ENCODE results near the gene SFRP2. TPM values are rescaled to one million over a fixed set of nuclear protein-coding genes. Genes with fewer than 3 reads are reported as not detected.

The SFRP2 gene
- total and polyA plus RNA-seq, 2 donors from 2014 or later, result 4.1 TPM; not detected in 1

DNA sequence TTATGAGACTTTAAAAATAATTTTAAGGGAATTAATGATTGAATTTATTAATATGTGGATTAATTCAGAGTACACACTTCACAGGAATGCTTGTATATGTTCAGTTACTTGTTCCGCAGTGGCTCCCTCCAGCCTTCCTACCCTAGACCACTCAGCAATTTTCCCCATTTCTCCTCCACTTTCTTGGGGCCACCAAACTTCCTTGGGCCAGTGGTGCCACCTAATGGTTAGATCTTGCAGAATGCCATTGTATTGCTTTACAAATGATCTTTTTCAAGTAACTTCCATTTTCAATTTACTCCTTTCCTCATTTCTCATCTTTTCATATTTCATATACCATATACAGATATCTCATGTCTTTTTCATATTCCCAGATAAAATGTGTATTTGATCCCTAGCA is 25.5 kb downstream of the SFRP2 start:
- no peaks in the 10 kb centered on the region for H3K36me3 ChIP-seq (ENCODE audit: control insufficient read depth in 2 of 3, insufficient read depth in 3 of 3, low read length in 3 of 3)
- intact Hi-C loops (cut with DNase I), result no loop called here
- FAIRE-seq (no peak), DNase-seq (no peak)
- H3K9me3 ChIP-seq (ENCODE audit: control insufficient read depth in 2 of 3, insufficient read depth in 1 of 3, low read length in 3 of 3), result no peaks in the 10 kb centered on the region
- no peak overlapping the region for H3K9ac ChIP-seq (ENCODE audit: low read length in 3 of 3)
- H3K27me3 ChIP-seq (ENCODE audit: control insufficient read depth, insufficient read depth, low read length), result no peaks in the 10 kb centered on the region
- H3K4me3 ChIP-seq (ENCODE audit: low read length in 3 of 3), result no peak overlapping the region
- TF ChIP-seq, protein P1, sequence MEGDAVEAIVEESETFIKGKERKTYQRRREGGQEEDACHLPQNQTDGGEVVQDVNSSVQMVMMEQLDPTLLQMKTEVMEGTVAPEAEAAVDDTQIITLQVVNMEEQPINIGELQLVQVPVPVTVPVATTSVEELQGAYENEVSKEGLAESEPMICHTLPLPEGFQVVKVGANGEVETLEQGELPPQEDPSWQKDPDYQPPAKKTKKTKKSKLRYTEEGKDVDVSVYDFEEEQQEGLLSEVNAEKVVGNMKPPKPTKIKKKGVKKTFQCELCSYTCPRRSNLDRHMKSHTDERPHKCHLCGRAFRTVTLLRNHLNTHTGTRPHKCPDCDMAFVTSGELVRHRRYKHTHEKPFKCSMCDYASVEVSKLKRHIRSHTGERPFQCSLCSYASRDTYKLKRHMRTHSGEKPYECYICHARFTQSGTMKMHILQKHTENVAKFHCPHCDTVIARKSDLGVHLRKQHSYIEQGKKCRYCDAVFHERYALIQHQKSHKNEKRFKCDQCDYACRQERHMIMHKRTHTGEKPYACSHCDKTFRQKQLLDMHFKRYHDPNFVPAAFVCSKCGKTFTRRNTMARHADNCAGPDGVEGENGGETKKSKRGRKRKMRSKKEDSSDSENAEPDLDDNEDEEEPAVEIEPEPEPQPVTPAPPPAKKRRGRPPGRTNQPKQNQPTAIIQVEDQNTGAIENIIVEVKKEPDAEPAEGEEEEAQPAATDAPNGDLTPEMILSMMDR (IDR thresholded peaks at IDR 0.05; ENCODE audit: borderline replicate concordance, extremely low read depth, insufficient read depth), result no peak
- H3K4me1 ChIP-seq (ENCODE audit: control insufficient read depth in 2 of 3, insufficient read depth in 2 of 3, low read depth in 1 of 3, low read length in 3 of 3), result no peaks in the 10 kb centered on the region
- no peak overlapping the region for H3K27ac ChIP-seq (ENCODE audit: low read depth in 2 of 2, low read length in 2 of 2)

DNA sequence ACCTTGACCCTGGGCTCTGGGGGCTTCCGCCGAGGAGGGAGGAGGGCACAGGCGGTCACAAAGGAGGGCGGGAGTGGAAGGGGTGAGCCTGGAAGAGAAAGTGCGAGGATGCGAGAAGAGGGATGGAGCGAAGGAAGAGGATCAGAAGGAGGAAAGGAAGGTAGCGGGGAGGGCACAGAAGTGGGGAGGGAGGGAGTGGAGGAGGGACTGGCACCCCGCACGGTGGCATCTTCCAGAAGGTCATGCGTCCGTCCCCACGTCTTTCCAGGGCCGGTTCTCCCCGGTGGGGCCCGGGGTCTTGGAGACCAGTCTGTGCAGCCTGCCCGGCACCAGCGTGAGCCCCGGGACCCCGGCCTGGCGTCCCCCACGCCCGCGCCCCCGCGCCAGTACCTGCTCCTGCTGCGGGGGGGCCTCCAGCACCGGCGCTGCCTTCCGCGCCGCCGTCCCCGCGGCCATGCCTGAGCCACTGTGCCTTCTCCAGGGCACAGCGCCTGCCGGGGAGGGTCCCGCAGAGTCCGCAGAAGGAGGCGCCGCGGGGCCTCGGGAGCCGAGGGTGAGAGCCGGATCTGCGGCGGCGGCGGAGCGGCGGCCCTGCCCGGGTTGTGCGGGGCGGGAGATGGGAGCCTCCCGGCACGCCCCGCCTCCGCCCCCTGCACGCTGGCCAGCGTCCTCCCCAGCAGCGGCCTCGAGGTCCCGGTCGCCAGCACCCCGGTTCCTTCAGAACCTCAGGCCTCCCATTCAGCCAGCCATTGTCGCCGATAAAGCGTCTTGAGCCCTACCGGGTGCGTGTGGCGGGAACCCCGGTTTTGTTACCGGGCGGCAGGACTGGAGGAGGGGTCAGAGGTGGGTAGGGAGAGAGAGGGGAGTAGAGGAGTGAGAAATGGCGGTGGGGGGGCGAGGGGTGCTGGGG is 29.2 kb downstream of the SFRP2 start, which contains the start of gene RNF175:
RNF175 (minus strand) TSS at position 618 of the 910 bp plus-strand sequence; CDS start at position 456, 162 bp downstream.
- FAIRE-seq (no peak), DNase-seq (peak in 4 of 5 donors; percentile 54 to 75 (median 64))

DNA sequence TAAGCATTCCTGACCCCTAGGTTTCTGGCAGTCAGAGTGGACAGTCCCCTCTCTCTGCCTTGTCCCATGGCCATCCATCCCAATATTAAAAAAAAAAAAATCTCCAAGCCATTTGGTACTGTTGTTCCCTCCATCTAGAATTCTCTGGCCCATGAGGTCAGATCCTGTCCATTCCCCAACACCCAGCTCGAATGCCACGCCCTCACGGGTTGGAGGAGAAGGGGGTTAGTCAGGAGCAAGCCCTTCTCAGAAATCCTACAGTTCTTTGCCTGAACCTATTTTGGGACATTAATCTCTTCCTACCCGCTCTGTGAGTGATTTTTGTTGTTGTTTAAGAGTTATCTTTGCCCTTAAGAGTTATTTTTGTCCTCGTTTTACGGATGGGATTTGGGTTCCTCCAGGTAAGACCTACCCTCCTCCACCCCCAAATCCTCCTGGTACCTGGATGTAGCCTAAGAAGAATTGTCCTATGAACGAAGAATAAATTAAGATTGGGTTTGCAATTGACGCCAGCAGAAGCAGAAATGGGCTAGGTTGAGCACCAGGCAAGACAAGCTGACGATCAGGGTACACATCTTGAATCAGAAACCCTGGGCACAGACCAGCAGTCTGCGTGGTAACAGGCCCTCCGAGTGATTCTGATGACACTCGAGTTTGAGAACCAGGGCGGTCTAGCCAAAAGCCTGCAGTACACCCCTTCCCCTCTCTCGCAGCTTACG is 30.0 kb downstream of the SFRP2 start:
- DNase-seq, result no peak
- no peaks in the 10 kb centered on the region for H3K36me3 ChIP-seq (ENCODE audit: control insufficient read depth in 2 of 3, insufficient read depth in 3 of 3, low read length in 3 of 3)
- H3K27ac ChIP-seq (ENCODE audit: low read depth in 2 of 2, low read length in 2 of 2), result no peak overlapping the region
- H3K9ac ChIP-seq (ENCODE audit: low read length in 3 of 3), result no peak overlapping the region
- intact Hi-C loops (cut with DNase I), result no loop called here
- no peaks in the 10 kb centered on the region for H3K4me1 ChIP-seq (ENCODE audit: control insufficient read depth in 2 of 3, insufficient read depth in 2 of 3, low read depth in 1 of 3, low read length in 3 of 3)
- FAIRE-seq, result no peak
- no peaks in the 10 kb centered on the region for H3K27me3 ChIP-seq (ENCODE audit: control insufficient read depth, insufficient read depth, low read length)
- H3K9me3 ChIP-seq (ENCODE audit: control insufficient read depth in 2 of 3, insufficient read depth in 1 of 3, low read length in 3 of 3), result no peaks in the 10 kb centered on the region
- TF ChIP-seq, protein P1 (IDR thresholded peaks at IDR 0.05; ENCODE audit: borderline replicate concordance, extremely low read depth, insufficient read depth), result no peak
- H3K4me3 ChIP-seq (ENCODE audit: low read length in 3 of 3), result peak overlapping the region in 1 of 3 donors; percentile 65

More for the DNA sequence above, 29.2 kb downstream of the SFRP2 start, which contains the start of gene RNF175:
- Histone ChIP-seq H3K4me1 (ENCODE audit: control insufficient read depth in 2 of 3, insufficient read depth in 2 of 3, low read depth in 1 of 3, low read length in 3 of 3) (no peaks in the 10 kb centered on the region), H3K36me3 (ENCODE audit: control insufficient read depth in 2 of 3, insufficient read depth in 3 of 3, low read length in 3 of 3) (no peaks in the 10 kb centered on the region), H3K9me3 (ENCODE audit: control insufficient read depth in 2 of 3, insufficient read depth in 1 of 3, low read length in 3 of 3) (no peaks in the 10 kb centered on the region), H3K27ac (ENCODE audit: low read depth in 2 of 2, low read length in 2 of 2) (no peak within 1 kb of the TSS), H3K4me3 (ENCODE audit: low read length in 3 of 3) (peak within 1 kb of the TSS in 2 of 3 donors; percentile 32 to 65), H3K9ac (ENCODE audit: low read length in 3 of 3) (peak within 1 kb of the TSS in 1 of 3 donors; percentile 28), H3K27me3 (ENCODE audit: control insufficient read depth, insufficient read depth, low read length) (no peaks in the 10 kb centered on the region)
- intact Hi-C loops (cut with DNase I), result no loop called here
- TF ChIP-seq, protein P1 (IDR thresholded peaks at IDR 0.05; ENCODE audit: borderline replicate concordance, extremely low read depth, insufficient read depth), result no peak

Measured in kidney (tissue), 14 donors.